H9 (cell line): ENCODE data around the gene ASIC4. TPM values are rescaled to one million over a fixed set of nuclear protein-coding genes. Genes with fewer than 3 reads are reported as not detected.

ENCODE experiments used
- DNase-seq: peaks from one replicate; pipeline ENCODE4 v3.0.0-alpha.2; 2017
- H2AFZ ChIP-seq: one replicate; pipeline ENCODE4 v1.6.1; 2013; ENCODE audit warnings: mild to moderate bottlenecking, low read length, control low read depth, moderate library complexity
- H2AK5ac ChIP-seq: 2 replicates; pipeline ENCODE4 v1.6.1; 2013; ENCODE audit warnings: low read length, control low read depth, mixed read lengths; ENCODE audit not compliant: insufficient read length
- H2BK120ac ChIP-seq: one replicate; pipeline ENCODE4 v1.6.1; 2013; ENCODE audit warnings: low read depth, mild to moderate bottlenecking, low read length, control low read depth, inconsistent platforms; ENCODE audit not compliant: poor library complexity, severe bottlenecking
- H2BK12ac ChIP-seq: 2 replicates; pipeline ENCODE4 v1.6.1; 2013; ENCODE audit warnings: low read length, control low read depth, mixed read lengths, low read depth; ENCODE audit not compliant: insufficient read length
- H2BK15ac ChIP-seq: 2 replicates; pipeline ENCODE4 v1.6.1; 2013; ENCODE audit warnings: low read depth, low read length, control low read depth
- H2BK20ac ChIP-seq: one replicate; pipeline ENCODE4 v1.6.1; 2013; ENCODE audit warnings: low read depth, mild to moderate bottlenecking, low read length, control low read depth, inconsistent platforms; ENCODE audit not compliant: poor library complexity, severe bottlenecking
- H2BK5ac ChIP-seq: 2 replicates; pipeline ENCODE4 v1.6.1; 2013; ENCODE audit warnings: low read length, control low read depth, mixed read lengths; ENCODE audit not compliant: insufficient read length
- H3K14ac ChIP-seq: 2 replicates; pipeline ENCODE4 v1.6.1; 2013; ENCODE audit warnings: low read length, control low read depth; ENCODE audit not compliant: insufficient read depth
- H3K18ac ChIP-seq: 2 replicates; pipeline ENCODE4 v1.6.1; 2013; ENCODE audit warnings: low read depth, mild to moderate bottlenecking, mixed read lengths, low read length, control low read depth; ENCODE audit not compliant: insufficient read length
- H3K23ac ChIP-seq: 2 replicates; pipeline ENCODE4 v1.6.1; 2013; ENCODE audit warnings: low read length, control low read depth, mixed read lengths, low read depth; ENCODE audit not compliant: insufficient read length
- H3K23me2 ChIP-seq: 2 replicates; pipeline ENCODE4 v1.6.1; 2013; ENCODE audit warnings: low read depth, mild to moderate bottlenecking, mixed read lengths, low read length, control low read depth; ENCODE audit not compliant: insufficient read length, poor library complexity, severe bottlenecking
- H3K27ac ChIP-seq: 2 replicates; pipeline ENCODE4 v1.5.1; 2013; ENCODE audit warnings: low read length, control low read depth, mixed read lengths, low read depth; ENCODE audit not compliant: insufficient read length
- H3K27me3 ChIP-seq: 2 replicates; pipeline ENCODE4 v1.6.1; 2013; ENCODE audit warnings: low read length, control low read depth, inconsistent platforms; ENCODE audit not compliant: insufficient read depth
- H3K4ac ChIP-seq: 2 replicates; pipeline ENCODE4 v1.6.1; 2013; ENCODE audit warnings: low read depth, mild to moderate bottlenecking, control low read depth, inconsistent platforms, low read length, moderate library complexity
- H3K4me1 ChIP-seq: 2 replicates; pipeline ENCODE4 v1.6.1; 2013; ENCODE audit warnings: low read length, control low read depth, inconsistent platforms; ENCODE audit not compliant: insufficient read depth
- H3K4me2 ChIP-seq: 2 replicates; pipeline ENCODE4 v1.6.1; 2013; ENCODE audit warnings: low read length, control low read depth, mixed read lengths; ENCODE audit not compliant: insufficient read length, insufficient read depth
- H3K56ac ChIP-seq: 2 replicates; pipeline ENCODE4 v1.6.1; 2013; ENCODE audit warnings: low read depth, mild to moderate bottlenecking, mixed read lengths, low read length, control low read depth; ENCODE audit not compliant: insufficient read length
- H3K79me1 ChIP-seq: 2 replicates; pipeline ENCODE4 v1.6.1; 2013; ENCODE audit warnings: low read depth, mild to moderate bottlenecking, moderate library complexity, low read length, control low read depth, inconsistent platforms; ENCODE audit not compliant: insufficient read depth, poor library complexity, severe bottlenecking
- H3K79me2 ChIP-seq: 2 replicates; pipeline ENCODE4 v1.6.1; 2013; ENCODE audit warnings: low read length, control low read depth, inconsistent platforms; ENCODE audit not compliant: insufficient read depth
- H3K9ac ChIP-seq: 2 replicates; pipeline ENCODE4 v1.6.1; 2013; ENCODE audit warnings: low read length, control low read depth, mixed read lengths; ENCODE audit not compliant: insufficient read length; ENCODE audit errors: extremely low read depth
- H3K9me3 ChIP-seq: one replicate; pipeline ENCODE4 v1.6.1; 2013; ENCODE audit warnings: low read depth, low read length, inconsistent platforms; ENCODE audit not compliant: control insufficient read depth
- H3T11ph ChIP-seq: one replicate; pipeline ENCODE4 v1.6.1; 2013; ENCODE audit warnings: mild to moderate bottlenecking, low read length, control low read depth, inconsistent platforms
- H4K20me1 ChIP-seq: one replicate; pipeline ENCODE4 v1.6.1; 2013; ENCODE audit not compliant: control insufficient read depth, insufficient read length, insufficient read depth
- H4K5ac ChIP-seq: 2 replicates; pipeline ENCODE4 v1.6.1; 2013; ENCODE audit warnings: low read depth, mild to moderate bottlenecking, mixed read lengths, low read length, control low read depth; ENCODE audit not compliant: insufficient read length
- H4K8ac ChIP-seq: replicated peaks from 2 replicates; pipeline ENCODE4 v1.6.1; 2013; ENCODE audit warnings: low read length, control low read depth, mixed read lengths, low read depth; ENCODE audit not compliant: insufficient read length
- H4K91ac ChIP-seq: 2 replicates; pipeline ENCODE4 v1.6.1; 2013; ENCODE audit warnings: low read depth, mild to moderate bottlenecking, moderate library complexity, mixed read lengths, low read length, control low read depth; ENCODE audit not compliant: insufficient read length
- H3K27ac Mint-ChIP-seq, 3 experiments: 2 replicates in 2 of 3; 3 replicates in 1 of 3; pipeline ENCODE4 v1.8.0; 2020 to 2021; ENCODE audit warnings: mixed read lengths in 3 of 3, mild to moderate bottlenecking in 1 of 3, moderate library complexity in 1 of 3
- H3K27me3 Mint-ChIP-seq: 2 replicates; pipeline ENCODE4 v1.8.0; 2021; ENCODE audit warnings: low read depth, mild to moderate bottlenecking, moderate library complexity, mixed read lengths
- H3K36me3 Mint-ChIP-seq, 3 experiments: 2 replicates in 2 of 3; 3 replicates in 1 of 3; pipeline ENCODE4 v1.8.0; 2020 to 2021; ENCODE audit warnings: low read depth in 3 of 3, mixed read lengths in 3 of 3; ENCODE audit not compliant: insufficient read depth in 1 of 3
- H3K4me1 Mint-ChIP-seq, 2 experiments: 2 replicates each; pipeline ENCODE4 v1.8.0; 2020; ENCODE audit warnings: mixed read lengths in 2 of 2
- H3K4me3 Mint-ChIP-seq, 2 experiments: 2 replicates in 1 of 2; 3 replicates in 1 of 2; pipeline ENCODE4 v1.8.0; 2020 to 2021; ENCODE audit warnings: mild to moderate bottlenecking in 2 of 2, mixed read lengths in 2 of 2, moderate library complexity in 1 of 2
- H3K9me3 Mint-ChIP-seq, 2 experiments: 2 replicates in 1 of 2; 3 replicates in 1 of 2; pipeline ENCODE4 v1.8.0; 2020; ENCODE audit warnings: mild to moderate bottlenecking in 2 of 2, mixed read lengths in 2 of 2, moderate library complexity in 1 of 2
- CTCF ChIP-seq: fragments of 200-600 bp; sonication (generic); conservative IDR thresholded peaks from 3 replicates; pipeline ENCODE4 v1.8.0; 2021; ENCODE audit warnings: antibody characterized with exemption, mild to moderate bottlenecking
- WGBS: extraction: QIAGEN DNeasy Blood & Tissue Kit; methylation state at CpG from one replicate; pipeline ENCODE4 v1.1.7; 2013; ENCODE audit warnings: missing lambda C conversion rate, low lambda C conversion rate, mixed read lengths; ENCODE audit not compliant: insufficient read length; ENCODE audit errors: extremely low coverage; 5-methylcytosine and 5-hydroxymethylcytosine counted together
- total RNA-seq: library from RNA; stranded (reverse); gene quantifications from 2 replicates; pipeline ENCODE4 v1.2.1, GENCODE V29; 2021

The ASIC4 gene
- total RNA-seq, 1 experiment from 2014 or later, result 0.37 TPM

- no CpG with 5 or more reads among the region's 21 CpGs for WGBS
- DNase-seq, result peak; percentile 91
- Histone ChIP-seq H3K79me1 (no peaks in the 10 kb centered on the region), H2BK5ac (peak overlapping the region; percentile 8), H3K4ac (no peak overlapping the region), H3K79me2 (no peaks in the 10 kb centered on the region), H3T11ph (no peak overlapping the region), H3K4me1 (peaks cover 22% of the 10 kb centered on the region; the same call in 1 of the 2 replicates), H2BK20ac (no peak overlapping the region), H2BK12ac (peak overlapping the region; percentile 7), H4K91ac (no peak overlapping the region), H4K5ac (no peak overlapping the region), H3K56ac (no peak overlapping the region), H3K27ac (peak overlapping the region; percentile 89), H2BK15ac (no peak overlapping the region), H2AFZ (no peak overlapping the region), H4K8ac (no peak overlapping the region), H3K9ac (peak overlapping the region; percentile 17), H3K27me3 (no peaks in the 10 kb centered on the region; the same call in 1 of the 2 replicates), H3K18ac (peak overlapping the region; percentile 36), H3K23ac (no peak overlapping the region), H4K20me1 (no peaks in the 10 kb centered on the region), H3K14ac (peak overlapping the region; percentile 36; the same call in 1 of the 2 replicates), H2AK5ac (no peak overlapping the region), H3K9me3 (no peaks in the 10 kb centered on the region), H2BK120ac (no peak overlapping the region), H3K4me2 (peak overlapping the region; percentile 20), H3K23me2 (peaks cover 3% of the 10 kb centered on the region)
- Mint-ChIP-seq H3K36me3 (peaks cover 49 to 81% (median 68%) of the 10 kb centered on the region in 3 experiments), H3K27me3 (peaks cover 5% of the 10 kb centered on the region), H3K27ac (peak overlapping the region; percentile 99), H3K4me1 (peaks cover 78 to 81% of the 10 kb centered on the region in 2 experiments), H3K9me3 (no peaks in the 10 kb centered on the region; a peak in 2 of 5 replicates), H3K4me3 (peak overlapping the region; percentile 46 to 71)
- no peak for TF ChIP-seq CTCF
Measured at GRCh38 chr2:219565130-219566080, 51.1 kb downstream of the ASIC4 start.
